Neural progenitor cell (in vitro differentiated cells): ENCODE data around the gene DNAH10. TPM values are rescaled to one million over a fixed set of nuclear protein-coding genes. Genes with fewer than 3 reads are reported as not detected.

Experiments used
- DNase-seq: peaks from one replicate; pipeline ENCODE4 v3.0.0-alpha.2; 2016; ENCODE audit warnings: low spot score
- H2AFZ ChIP-seq: fragments of 200-600 bp; sonication (generic); replicated peaks from 2 replicates; pipeline ENCODE4 v1.6.1; 2016; ENCODE audit warnings: antibody characterized with exemption
- H3F3A ChIP-seq: fragments of 200-600 bp; sonication (generic); 2 replicates; pipeline ENCODE4 v1.6.1; 2016; ENCODE audit warnings: antibody characterized with exemption, low read depth
- H3K27ac ChIP-seq: fragments of 200-600 bp; sonication (generic); 2 replicates; pipeline ENCODE4 v1.5.1; 2016; ENCODE audit warnings: mild to moderate bottlenecking
- H3K27me3 ChIP-seq: fragments of 200-600 bp; sonication (generic); 2 replicates; pipeline ENCODE4 v1.6.1; 2016; ENCODE audit warnings: mild to moderate bottlenecking, moderate library complexity
- H3K36me3 ChIP-seq: fragments of 200-600 bp; sonication (generic); 2 replicates; pipeline ENCODE4 v1.5.1; 2016
- H3K4me1 ChIP-seq: fragments of 200-600 bp; sonication (generic); 2 replicates; pipeline ENCODE4 v1.6.1; 2016; ENCODE audit warnings: mixed run types
- H3K4me2 ChIP-seq: fragments of 200-600 bp; sonication (generic); 2 replicates; pipeline ENCODE4 v1.6.1; 2016
- H3K4me3 ChIP-seq: fragments of 200-600 bp; sonication (generic); 2 replicates; pipeline ENCODE4 v1.5.1; 2016
- H3K79me2 ChIP-seq: fragments of 200-600 bp; sonication (generic); 2 replicates; pipeline ENCODE4 v1.6.1; 2016; ENCODE audit warnings: low read depth
- H3K9ac ChIP-seq: fragments of 200-600 bp; sonication (generic); 2 replicates; pipeline ENCODE4 v1.6.1; 2016
- H3K9me3 ChIP-seq: fragments of 200-600 bp; sonication (generic); 2 replicates; pipeline ENCODE4 v1.5.1; 2016; ENCODE audit warnings: low read depth
- H4K20me1 ChIP-seq: fragments of 200-600 bp; sonication (generic); 2 replicates; pipeline ENCODE4 v1.6.1; 2016; ENCODE audit warnings: low read depth
- H3K27ac Mint-ChIP-seq: 3 replicates; pipeline ENCODE4 v1.8.0; 2021; ENCODE audit warnings: mixed read lengths
- H3K27me3 Mint-ChIP-seq: 2 replicates; pipeline ENCODE4 v1.8.0; 2022; ENCODE audit warnings: low read depth, mild to moderate bottlenecking, inconsistent platforms, moderate library complexity, mixed read lengths; ENCODE audit not compliant: insufficient read depth
- H3K36me3 Mint-ChIP-seq: 3 replicates; pipeline ENCODE4 v1.8.0; 2021; ENCODE audit warnings: mixed read lengths
- H3K4me1 Mint-ChIP-seq: 3 replicates; pipeline ENCODE4 v1.8.0; 2021; ENCODE audit warnings: mixed read lengths
- H3K4me3 Mint-ChIP-seq: 3 replicates; pipeline ENCODE4 v1.8.0; 2021; ENCODE audit warnings: mild to moderate bottlenecking, moderate library complexity, mixed read lengths
- H3K9me3 Mint-ChIP-seq: 3 replicates; pipeline ENCODE4 v1.8.0; 2020; ENCODE audit warnings: mixed read lengths
- EZH2 ChIP-seq: fragments of 200-600 bp; sonication (generic); IDR thresholded peaks from 2 replicates; pipeline ENCODE4 v1.6.1; 2017; ENCODE audit warnings: antibody characterized with exemption, mild to moderate bottlenecking, moderate library complexity
- EZH2phosphoT487 ChIP-seq: fragments of 200-600 bp; sonication (generic); IDR thresholded peaks from 2 replicates; pipeline ENCODE4 v1.6.1; 2017; ENCODE audit warnings: antibody characterized with exemption
- total RNA-seq: library from RNA; depleted of rRNA; stranded (reverse); fragments of >200 nt; gene quantifications from 2 replicates; pipeline ENCODE4 v1.2.3, GENCODE V29; 2015; ENCODE audit warnings: low replicate concordance
- TF ChIP-seq, protein P1 (sequence below): fragments of 200-600 bp; sonication (generic); IDR thresholded peaks from 2 replicates; pipeline ENCODE4 v1.5.1; 2017; ENCODE audit warnings: antibody characterized with exemption, mild to moderate bottlenecking

The DNAH10 gene
- total RNA-seq, 1 donor from 2014 or later = 0.26 TPM

- Histone ChIP-seq H3K9ac (no peak overlapping the region), H3F3A (no peaks in the 10 kb centered on the region), H3K36me3 (no peaks in the 10 kb centered on the region), H3K4me3 (no peak overlapping the region), H2AFZ (no peak overlapping the region), H3K9me3 (no peaks in the 10 kb centered on the region), H3K79me2 (no peaks in the 10 kb centered on the region), H3K4me2 (no peak overlapping the region), H3K4me1 (no peaks in the 10 kb centered on the region), H3K27ac (no peak overlapping the region), H3K27me3 (no peaks in the 10 kb centered on the region), H4K20me1 (peaks cover 3% of the 10 kb centered on the region)
- Mint-ChIP-seq H3K4me1 (no peaks in the 10 kb centered on the region), H3K27ac (no peak overlapping the region), H3K36me3 (peaks cover 30% of the 10 kb centered on the region), H3K4me3 (no peak overlapping the region), H3K9me3 (peaks cover 5% of the 10 kb centered on the region), H3K27me3 (peaks cover 2% of the 10 kb centered on the region)
- TF ChIP-seq EZH2phosphoT487 = no peak
- TF ChIP-seq, protein P1, sequence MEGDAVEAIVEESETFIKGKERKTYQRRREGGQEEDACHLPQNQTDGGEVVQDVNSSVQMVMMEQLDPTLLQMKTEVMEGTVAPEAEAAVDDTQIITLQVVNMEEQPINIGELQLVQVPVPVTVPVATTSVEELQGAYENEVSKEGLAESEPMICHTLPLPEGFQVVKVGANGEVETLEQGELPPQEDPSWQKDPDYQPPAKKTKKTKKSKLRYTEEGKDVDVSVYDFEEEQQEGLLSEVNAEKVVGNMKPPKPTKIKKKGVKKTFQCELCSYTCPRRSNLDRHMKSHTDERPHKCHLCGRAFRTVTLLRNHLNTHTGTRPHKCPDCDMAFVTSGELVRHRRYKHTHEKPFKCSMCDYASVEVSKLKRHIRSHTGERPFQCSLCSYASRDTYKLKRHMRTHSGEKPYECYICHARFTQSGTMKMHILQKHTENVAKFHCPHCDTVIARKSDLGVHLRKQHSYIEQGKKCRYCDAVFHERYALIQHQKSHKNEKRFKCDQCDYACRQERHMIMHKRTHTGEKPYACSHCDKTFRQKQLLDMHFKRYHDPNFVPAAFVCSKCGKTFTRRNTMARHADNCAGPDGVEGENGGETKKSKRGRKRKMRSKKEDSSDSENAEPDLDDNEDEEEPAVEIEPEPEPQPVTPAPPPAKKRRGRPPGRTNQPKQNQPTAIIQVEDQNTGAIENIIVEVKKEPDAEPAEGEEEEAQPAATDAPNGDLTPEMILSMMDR = peak; percentile 64
- peak; percentile 51 for DNase-seq
These were observed 176.8 kb downstream of the DNAH10 start for GRCh38 chr12:123938679-123939480.

GRCh38 chr12:123939716-123940626, 177.9 kb downstream of the DNAH10 start:
- Mint-ChIP-seq H3K9me3 (peaks cover 5% of the 10 kb centered on the region), H3K36me3 (peaks cover 34% of the 10 kb centered on the region), H3K4me1 (peaks cover 5% of the 10 kb centered on the region), H3K4me3 (no peak overlapping the region), H3K27ac (no peak overlapping the region), H3K27me3 (peaks cover 2% of the 10 kb centered on the region)
- no peak overlapping the region for H3K27ac ChIP-seq
- peaks cover 3% of the 10 kb centered on the region for H4K20me1 ChIP-seq
- no peaks in the 10 kb centered on the region for H3F3A ChIP-seq
- no peaks in the 10 kb centered on the region for H3K36me3 ChIP-seq
- H2AFZ ChIP-seq = no peak overlapping the region
- TF ChIP-seq EZH2phosphoT487 (no peak), EZH2 (no peak)
- TF ChIP-seq, protein P1 = no peak
- DNase-seq = no peak
- no peaks in the 10 kb centered on the region for H3K4me1 ChIP-seq
- no peaks in the 10 kb centered on the region for H3K79me2 ChIP-seq
- H3K4me3 ChIP-seq = no peak overlapping the region
- H3K4me2 ChIP-seq = no peak overlapping the region
- no peak overlapping the region for H3K9ac ChIP-seq
- H3K9me3 ChIP-seq = no peaks in the 10 kb centered on the region
- no peaks in the 10 kb centered on the region for H3K27me3 ChIP-seq

GRCh38 chr12:123940627-123940966, 178.5 kb downstream of the DNAH10 start:
- Histone ChIP-seq H3K9ac (no peak overlapping the region), H3K36me3 (no peaks in the 10 kb centered on the region), H4K20me1 (peaks cover 3% of the 10 kb centered on the region), H3K9me3 (no peaks in the 10 kb centered on the region), H3K27me3 (no peaks in the 10 kb centered on the region), H3K4me2 (no peak overlapping the region), H3K4me1 (no peaks in the 10 kb centered on the region), H3F3A (no peaks in the 10 kb centered on the region), H2AFZ (no peak overlapping the region), H3K79me2 (no peaks in the 10 kb centered on the region), H3K4me3 (no peak overlapping the region), H3K27ac (no peak overlapping the region)
- no peak for TF ChIP-seq EZH2phosphoT487
- no peak for TF ChIP-seq EZH2
- TF ChIP-seq, protein P1 = no peak
- peaks cover 5% of the 10 kb centered on the region for H3K9me3 Mint-ChIP-seq
- peaks cover 5% of the 10 kb centered on the region for H3K4me1 Mint-ChIP-seq
- H3K4me3 Mint-ChIP-seq = no peak overlapping the region
- H3K27ac Mint-ChIP-seq = no peak overlapping the region
- H3K36me3 Mint-ChIP-seq = peaks cover 34% of the 10 kb centered on the region
- peaks cover 2% of the 10 kb centered on the region for H3K27me3 Mint-ChIP-seq
- no peak for DNase-seq
